ENCODE results near the gene LMX1A.

LMX1A gene

DNA sequence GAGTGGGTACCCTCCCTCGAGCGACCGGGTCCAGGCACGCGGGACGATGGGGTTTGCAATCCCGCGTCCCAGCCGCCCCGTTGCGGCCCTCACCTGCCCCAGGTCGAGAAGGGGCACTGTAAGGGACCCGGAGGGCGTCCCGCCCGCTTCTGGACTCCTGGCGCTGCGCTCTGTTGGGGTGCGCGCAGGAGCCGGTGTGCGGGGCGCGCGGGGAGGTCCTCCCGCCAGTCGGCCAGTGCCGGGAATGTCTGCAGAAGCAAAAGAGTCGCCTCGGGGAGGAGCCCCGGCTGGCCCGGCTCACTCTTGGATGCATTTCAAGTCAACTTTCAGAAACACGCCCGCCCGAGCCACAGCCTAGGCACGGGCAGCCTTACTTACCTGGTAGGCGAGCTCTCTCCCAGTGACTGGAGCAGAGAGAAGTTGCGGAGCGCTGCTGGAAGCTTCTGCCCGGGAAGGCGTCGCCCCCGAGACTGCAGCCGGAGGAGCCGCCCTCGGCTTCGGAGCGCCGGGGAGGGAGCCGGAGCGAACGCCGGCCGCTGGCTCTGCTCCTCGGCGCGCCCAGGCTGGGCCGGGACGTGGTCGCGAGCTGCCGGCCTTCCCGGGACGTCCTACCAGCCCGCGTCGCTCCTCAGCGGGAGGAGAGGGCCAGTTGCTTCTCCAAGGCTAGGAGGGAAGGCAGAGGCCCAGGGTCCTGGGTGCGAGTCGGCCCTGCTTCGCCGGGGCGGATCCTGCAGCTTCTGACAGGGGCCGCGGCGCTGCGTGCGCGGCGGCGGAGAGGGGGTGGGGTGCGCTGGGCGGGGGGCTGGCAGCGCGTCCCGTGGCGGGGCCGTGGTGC is at the start of gene LMX1A:
Gene LMX1A, minus strand, starts transcription at position 739 of the 835 bp plus-strand sequence. CDS start 1,156 bp downstream, outside the sequence.
- no peak for DNase-seq (ENCODE audit: low spot score)

DNA sequence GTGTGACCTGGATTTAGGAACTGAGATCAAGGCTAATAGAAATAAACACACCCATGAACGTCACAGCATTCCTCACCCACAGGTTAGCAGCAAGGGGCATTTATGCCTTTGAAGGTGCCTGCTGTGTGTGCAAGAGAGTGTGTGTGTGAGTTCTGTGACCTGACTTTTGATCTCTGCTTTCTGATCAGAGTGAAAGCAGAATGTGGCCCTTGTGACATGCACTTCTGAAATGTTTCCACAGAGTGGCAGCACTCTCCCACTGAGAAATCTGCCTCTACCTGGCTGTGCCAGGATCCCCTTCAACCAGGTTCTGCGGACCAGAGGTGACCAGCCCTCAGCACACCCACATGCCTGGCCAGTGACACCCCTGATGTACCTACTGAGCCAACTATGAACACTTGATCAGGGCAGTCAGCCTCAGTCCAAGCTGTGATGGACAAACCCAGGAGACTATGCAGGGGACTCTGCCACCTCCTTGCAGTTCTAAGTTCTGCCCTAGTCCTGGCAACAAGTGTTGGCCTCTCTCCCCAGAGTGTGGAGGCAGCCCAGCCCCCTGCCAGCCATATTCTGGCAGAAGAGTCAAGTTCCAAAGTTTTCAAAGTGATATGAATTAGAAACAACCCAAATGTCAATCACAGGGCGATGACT is 47.4 kb upstream of the LMX1A start:
- DNase-seq (ENCODE audit: low spot score) = no peak

DNA sequence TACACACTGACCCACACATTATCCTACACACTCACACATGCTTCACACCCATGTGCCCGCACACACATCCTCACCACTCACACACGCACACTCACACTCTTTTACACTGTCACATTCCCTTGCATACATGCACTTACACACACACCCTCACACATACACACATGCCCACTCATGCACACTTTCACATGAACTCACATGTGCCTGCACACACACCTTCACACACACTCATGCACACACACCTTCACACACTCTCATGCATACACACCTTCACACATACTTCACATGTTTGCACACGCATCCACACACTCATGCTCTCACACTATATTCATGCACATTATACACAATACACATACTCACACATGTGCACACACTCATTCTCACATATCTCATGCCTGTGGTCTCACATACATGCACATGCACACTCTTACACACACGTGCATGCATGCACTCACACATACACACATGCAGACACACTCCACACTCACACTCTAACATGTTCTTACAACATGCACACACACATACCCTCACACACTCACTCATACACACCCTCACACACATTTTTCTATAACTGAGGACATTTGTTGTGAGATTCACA is 46.1 kb upstream of the LMX1A start:
- no peak for DNase-seq (ENCODE audit: low spot score)

GRCh38 chr1:165397944-165398343 is 41.4 kb upstream of the LMX1A start:
- no peak for DNase-seq (ENCODE audit: low spot score)

GRCh38 chr1:165395901-165396300 is 39.4 kb upstream of the LMX1A start:
- no peak for DNase-seq (ENCODE audit: low spot score)

- DNase-seq (ENCODE audit: low spot score) = no peak
Measured at GRCh38 chr1:165395478-165395877, 39.0 kb upstream of the LMX1A start.

DNA sequence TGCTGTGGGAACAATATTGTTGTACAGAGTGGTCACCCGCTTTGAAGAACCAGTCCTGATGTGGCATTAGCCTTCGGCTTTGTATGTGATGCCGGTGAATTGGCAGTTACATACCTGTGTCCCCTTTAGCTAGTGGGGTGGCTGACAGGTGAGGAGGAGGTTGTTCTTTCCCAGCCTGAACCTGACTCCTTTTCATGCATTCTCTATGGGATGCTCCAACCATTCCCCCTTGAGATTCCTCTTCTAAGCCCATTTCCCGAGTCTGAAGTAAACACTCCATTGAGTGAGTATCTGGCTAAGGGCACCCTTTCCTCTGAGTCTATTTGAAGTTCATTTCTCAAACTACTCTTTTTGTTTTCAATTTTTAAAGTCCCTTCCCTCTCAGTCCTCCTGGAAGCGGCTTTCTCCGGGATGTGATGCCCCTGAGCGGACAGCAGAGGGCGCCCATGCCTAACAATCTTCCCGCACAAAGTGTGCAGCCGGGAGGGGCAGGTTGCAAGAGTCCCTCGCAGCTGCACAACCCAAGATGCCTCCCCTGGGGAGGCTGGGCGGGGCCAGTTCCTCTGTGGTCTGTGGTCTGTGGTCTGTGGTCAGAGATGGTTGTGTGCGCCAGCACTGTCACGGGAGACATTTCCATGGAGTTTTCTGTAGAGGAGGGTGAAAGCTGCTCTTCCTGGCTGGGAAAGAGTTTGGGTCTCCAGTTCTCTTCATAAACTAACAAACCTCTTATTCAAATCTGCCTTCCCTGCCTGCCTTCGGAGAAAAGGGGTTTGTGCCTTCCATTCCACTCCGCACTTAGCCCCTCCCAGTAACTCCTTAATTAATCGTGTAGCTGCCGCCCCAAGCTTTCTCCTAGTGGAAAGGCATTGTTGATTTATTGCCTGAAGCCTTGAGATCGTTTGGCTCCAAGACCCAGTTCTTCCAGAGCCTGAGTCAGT is 36.4 kb upstream of the LMX1A start:
- DNase-seq (ENCODE audit: low spot score) = peak; percentile 72

DNA sequence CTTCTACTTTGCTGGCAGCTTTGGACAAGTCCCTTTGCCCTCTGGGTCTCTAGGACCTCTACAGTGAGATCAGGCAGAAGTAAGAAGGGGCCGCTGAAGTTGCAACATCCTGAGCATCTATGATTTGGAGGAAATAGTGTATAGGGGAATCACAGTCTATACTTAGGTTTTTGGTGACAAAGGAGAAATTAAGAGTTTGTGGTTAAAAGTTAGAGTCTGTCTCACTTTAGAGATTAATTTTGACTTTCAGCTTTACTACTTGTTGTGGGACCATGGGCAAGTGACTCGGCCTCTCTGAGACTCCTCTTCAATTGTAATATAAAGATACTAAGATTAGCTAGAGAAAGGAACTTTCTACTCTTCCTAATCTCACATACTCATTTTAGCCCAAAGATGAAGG is 33.1 kb upstream of the LMX1A start:
- no peak for DNase-seq (ENCODE audit: low spot score)

DNA sequence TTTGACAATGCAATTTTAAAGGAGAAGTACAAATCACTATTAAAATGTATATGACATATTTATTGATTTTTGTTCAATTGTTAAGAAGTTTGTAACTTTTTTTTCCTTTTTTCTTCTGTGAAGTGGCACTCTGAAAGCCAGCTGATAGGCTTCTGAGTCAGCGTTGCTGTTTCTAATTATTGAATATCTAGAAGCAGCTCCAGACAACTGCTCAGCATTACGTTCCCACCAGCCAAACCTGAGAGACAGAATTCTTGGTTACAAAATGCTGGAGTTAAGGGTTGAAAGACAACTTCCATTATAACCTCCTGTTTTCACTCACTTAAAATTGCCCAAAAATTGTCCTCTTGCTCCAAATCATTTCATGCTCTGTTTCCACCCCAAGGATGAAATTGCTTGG is 31.4 kb upstream of the LMX1A start:
- no peak for DNase-seq (ENCODE audit: low spot score)

DNA sequence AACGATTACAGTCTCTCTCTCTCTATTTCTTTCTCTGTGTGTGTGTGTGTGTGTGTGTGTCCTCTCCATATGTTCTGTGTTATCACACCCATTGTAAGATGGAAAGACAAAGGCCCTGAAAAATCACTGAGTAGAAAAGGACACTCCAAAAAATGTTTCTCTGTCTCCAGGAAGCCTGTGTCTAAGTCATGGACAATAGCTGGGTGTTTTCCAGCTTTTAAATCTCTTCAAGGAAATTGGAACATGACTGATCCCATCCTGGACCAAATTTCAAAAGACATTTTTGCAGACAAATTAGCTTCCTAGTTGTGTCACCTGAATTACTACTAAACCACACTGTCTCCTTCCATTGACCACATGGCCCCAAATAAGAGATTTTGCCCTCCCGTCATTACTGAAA is 31.0 kb upstream of the LMX1A start:
- no peak for DNase-seq (ENCODE audit: low spot score)

- DNase-seq (ENCODE audit: low spot score) = peak; percentile 38
Measured at GRCh38 chr1:165383599-165384405, 27.3 kb upstream of the LMX1A start.

DNA sequence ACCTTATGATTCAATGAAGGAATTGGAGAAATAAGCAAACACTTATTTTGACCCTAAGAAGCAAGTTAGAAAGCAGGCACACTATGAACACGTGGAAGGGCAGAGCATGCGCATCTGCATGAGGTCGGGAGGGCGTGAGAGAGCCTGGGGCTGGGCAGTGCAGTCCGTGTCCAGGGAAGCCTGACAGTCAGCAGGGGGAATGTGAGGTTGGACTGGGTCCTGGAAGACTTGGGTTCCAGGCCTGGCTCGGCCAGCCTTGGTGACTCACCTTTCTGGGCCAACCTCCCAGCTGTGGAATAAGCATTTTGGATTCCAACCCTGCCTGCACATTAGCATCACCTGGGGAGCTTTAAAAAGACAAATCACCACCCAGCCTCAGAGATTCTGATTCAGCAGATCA is 26.6 kb upstream of the LMX1A start:
- peak; percentile 58 for DNase-seq (ENCODE audit: low spot score)

GRCh38 chr1:165381745-165382505 is 25.4 kb upstream of the LMX1A start:
- no peak for DNase-seq (ENCODE audit: low spot score)

GRCh38 chr1:165376811-165377311 is 20.3 kb upstream of the LMX1A start:
- no peak for DNase-seq (ENCODE audit: low spot score)

- DNase-seq (ENCODE audit: low spot score) = peak; percentile 82
Measured at GRCh38 chr1:165376041-165376810, 19.7 kb upstream of the LMX1A start.

- DNase-seq (ENCODE audit: low spot score) = no peak
Measured at GRCh38 chr1:165375623-165376022, 19.1 kb upstream of the LMX1A start.

DNA sequence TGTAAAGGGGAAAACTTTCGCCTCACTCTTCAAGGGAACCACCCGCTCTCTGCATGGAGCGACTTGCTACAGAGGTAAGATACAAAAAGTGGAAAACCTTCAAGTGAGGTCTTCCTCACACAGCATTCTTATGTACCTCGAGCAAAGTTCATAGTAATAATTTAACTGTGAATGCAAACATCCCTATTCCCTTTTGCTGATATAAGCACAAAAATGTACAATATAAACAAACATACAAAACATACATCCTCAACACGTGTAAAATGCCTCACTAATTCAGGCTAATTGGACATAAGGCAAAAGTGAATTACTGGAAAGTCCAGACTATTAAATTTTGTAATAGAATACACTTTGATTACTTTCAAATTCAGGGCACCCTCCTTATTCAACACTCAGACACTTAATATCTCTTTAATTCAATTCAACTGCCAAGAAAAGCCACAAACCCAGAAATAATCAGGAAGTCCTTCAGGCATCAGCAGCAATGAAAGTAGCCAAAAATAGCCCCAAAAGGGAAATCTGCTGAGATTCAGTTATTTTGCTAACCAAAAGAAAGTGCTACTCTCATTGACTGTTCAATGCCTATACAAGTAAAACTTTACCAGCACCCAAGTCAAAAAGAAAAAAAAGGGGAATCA is 15.2 kb upstream of the LMX1A start:
- DNase-seq (ENCODE audit: low spot score) = no peak

- peak; percentile 53 for DNase-seq (ENCODE audit: low spot score)
Measured at GRCh38 chr1:165369255-165369848, 12.8 kb upstream of the LMX1A start.

Measured in globus pallidus (tissue), 1 donor.